Stimulated activated CD4-positive, alpha-beta T cell treated with anti-CD3 and anti-CD28 coated beads, TNF-alpha, amount 100 ng/mL, for 24 hours (primary cell): Measurements from ENCODE around the gene GRIK3.
"Not testable (repeated sequence)": the region's sequence is repeated elsewhere in the genome, so short reads cannot be mapped to it uniquely, and the experiment has no call there.

Experiments
- DNase-seq, 3 experiments: peaks; one replicate each; pipeline ENCODE4 v3.0.0-alpha.2; 2020; ENCODE audit warnings: low read depth in 3 of 3

GRIK3 gene

GRCh38 chr1:36909946-36910725 lies 124.2 kb downstream of the GRIK3 start:
- DNase-seq: no peak

GRCh38 chr1:36909359-36909758 lies 125.0 kb downstream of the GRIK3 start:
- DNase-seq: not testable (repeated sequence)

- no peak for DNase-seq
These were observed 126.2 kb downstream of the GRIK3 start for GRCh38 chr1:36908096-36908495.

GRCh38 chr1:36906555-36906954 lies 127.8 kb downstream of the GRIK3 start:
- DNase-seq: no peak

- no peak for DNase-seq
These were observed 128.4 kb downstream of the GRIK3 start for GRCh38 chr1:36905941-36906340.

GRCh38 chr1:36900128-36900527 lies 134.2 kb downstream of the GRIK3 start:
- DNase-seq: no peak

- DNase-seq: not testable (repeated sequence)
These were observed 136.5 kb downstream of the GRIK3 start for GRCh38 chr1:36897813-36898212.

- no peak for DNase-seq
These were observed 139.5 kb downstream of the GRIK3 start for GRCh38 chr1:36894824-36895223.

- DNase-seq: no peak
These were observed 143.5 kb downstream of the GRIK3 start for GRCh38 chr1:36890776-36891175.

GRCh38 chr1:36889478-36890226 lies 144.7 kb downstream of the GRIK3 start:
- DNase-seq: no peak

GRCh38 chr1:36888811-36889477 lies 145.4 kb downstream of the GRIK3 start:
- DNase-seq: no peak

- no peak for DNase-seq
These were observed 148.6 kb downstream of the GRIK3 start for GRCh38 chr1:36885540-36886357.

GRCh38 chr1:36884801-36885200 lies 149.5 kb downstream of the GRIK3 start:
- no peak for DNase-seq

GRCh38 chr1:36884029-36884701 lies 150.2 kb downstream of the GRIK3 start:
- DNase-seq: no peak

GRCh38 chr1:36883315-36883949 lies 150.9 kb downstream of the GRIK3 start:
- DNase-seq: no peak

- no peak for DNase-seq
These were observed 151.6 kb downstream of the GRIK3 start for GRCh38 chr1:36882536-36883285.

GRCh38 chr1:36881541-36881940 lies 152.8 kb downstream of the GRIK3 start:
- no peak for DNase-seq

- DNase-seq: no peak
These were observed 153.3 kb downstream of the GRIK3 start for GRCh38 chr1:36881068-36881405.

- DNase-seq: no peak
These were observed 153.9 kb downstream of the GRIK3 start for GRCh38 chr1:36880155-36881067.
